GM12891 (cell line): ENCODE data around the gene GRIN2A.

Source experiments
- DNase-seq: peaks from one replicate; pipeline ENCODE4 v3.0.0; 2011; ENCODE audit warnings: low spot score; ENCODE audit not compliant: insufficient read length
- FAIRE-seq: peaks from 2 replicates; lab custom pipeline; 2011; peaks lifted over from hg19 to GRCh38; lab: Jason Lieb, UNC
- PAX5 ChIP-seq: IDR thresholded peaks from 2 replicates; pipeline ENCODE4 v1.6.1; 2011; ENCODE audit warnings: low read length, moderate library complexity, mild to moderate bottlenecking; ENCODE audit not compliant: insufficient read depth, severe bottlenecking
- POLR2A ChIP-seq: IDR thresholded peaks from 2 replicates; pipeline ENCODE4 v1.6.1; 2011; ENCODE audit warnings: low read depth, low read length, control low read depth
- POLR2AphosphoS5 ChIP-seq: IDR thresholded peaks from 2 replicates; pipeline ENCODE4 v1.6.1; 2011; ENCODE audit warnings: low read depth, low read length, control low read depth
- POU2F2 ChIP-seq: IDR thresholded peaks from 2 replicates; pipeline ENCODE4 v1.6.1; 2011; ENCODE audit warnings: low read depth, mild to moderate bottlenecking, control low read depth, low read length, moderate library complexity
- SPI1 ChIP-seq: IDR thresholded peaks from 2 replicates; pipeline ENCODE4 v1.6.1; 2011; ENCODE audit warnings: low read depth, low read length, control low read depth
- TAF1 ChIP-seq: IDR thresholded peaks from 2 replicates; pipeline ENCODE4 v1.6.1; 2011; ENCODE audit warnings: low read depth, low read length, control low read depth

The GRIN2A gene

DNA sequence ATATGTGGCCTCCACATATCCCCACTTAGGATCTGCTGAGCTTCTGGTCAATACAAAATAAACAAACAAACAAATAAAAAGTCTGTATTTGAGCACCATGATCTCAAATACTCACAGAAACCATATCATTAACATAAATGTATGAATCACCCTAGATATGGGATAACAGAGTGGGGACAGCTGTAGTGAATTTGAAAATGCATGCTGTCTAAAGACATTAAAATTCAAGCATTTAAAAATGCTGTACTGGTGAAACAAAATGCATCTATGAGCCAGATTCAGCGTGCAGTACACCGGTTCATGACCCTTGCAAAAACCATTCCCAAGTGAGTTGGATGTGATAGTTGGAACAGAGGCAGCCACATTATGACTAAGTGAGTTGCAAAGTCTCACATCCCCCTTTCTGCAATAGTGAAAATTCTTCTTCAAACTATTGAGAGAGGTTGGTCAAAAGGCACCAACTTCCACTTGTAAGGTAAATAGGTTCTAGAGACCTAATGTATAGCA lies 12.3 kb downstream of the GRIN2A start:
- TF ChIP-seq PAX5 (no peak), POLR2AphosphoS5 (no peak), POU2F2 (no peak), TAF1 (no peak), SPI1 (no peak), POLR2A (no peak)
- DNase-seq = no peak
- no peak for FAIRE-seq

- TF ChIP-seq SPI1 (no peak), POLR2AphosphoS5 (no peak), PAX5 (no peak), POU2F2 (no peak), POLR2A (no peak), TAF1 (no peak)
- DNase-seq (no peak), FAIRE-seq (no peak)
These were observed 13.2 kb downstream of the GRIN2A start for GRCh38 chr16:10169031-10169430.

GRCh38 chr16:10168258-10168657 lies 14.0 kb downstream of the GRIN2A start:
- no peak for FAIRE-seq
- TF ChIP-seq POU2F2 (no peak), POLR2AphosphoS5 (no peak), POLR2A (no peak), TAF1 (no peak), SPI1 (no peak), PAX5 (no peak)
- no peak for DNase-seq

GRCh38 chr16:10165643-10166042 lies 16.6 kb downstream of the GRIN2A start:
- no peak for DNase-seq
- TF ChIP-seq TAF1 (no peak), SPI1 (no peak), POU2F2 (no peak), POLR2A (no peak), PAX5 (no peak), POLR2AphosphoS5 (no peak)
- no peak for FAIRE-seq

GRCh38 chr16:10162981-10163380 lies 19.2 kb downstream of the GRIN2A start:
- DNase-seq (no peak), FAIRE-seq (no peak)
- no peak for TF ChIP-seq SPI1
- no peak for TF ChIP-seq POLR2AphosphoS5
- TF ChIP-seq POU2F2 = no peak

- no peak for FAIRE-seq
- TF ChIP-seq PAX5 (no peak), TAF1 (no peak), POLR2A (no peak), SPI1 (no peak), POLR2AphosphoS5 (no peak)
- no peak for DNase-seq
These were observed 26.1 kb downstream of the GRIN2A start for GRCh38 chr16:10156099-10156498.

DNA sequence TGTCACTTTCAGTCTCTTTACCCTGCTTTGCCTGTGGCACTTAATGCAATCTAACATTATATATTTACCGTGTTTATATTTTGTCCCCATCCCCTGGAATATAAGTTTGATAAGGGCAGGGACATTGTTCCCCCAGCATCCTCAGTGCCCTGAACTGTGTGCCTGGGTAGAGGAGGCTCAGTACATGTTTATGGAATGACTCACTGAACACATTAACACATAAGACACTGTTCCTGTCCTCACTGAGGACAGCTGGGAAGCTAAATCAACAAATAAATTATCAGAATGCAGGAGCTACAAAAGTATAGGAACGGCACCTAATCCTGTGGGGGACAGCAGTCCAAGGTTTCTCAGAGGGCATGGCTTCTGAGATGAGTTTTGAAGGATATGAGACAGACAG lies 27.8 kb downstream of the GRIN2A start:
- DNase-seq (no peak), FAIRE-seq (no peak)
- TF ChIP-seq TAF1 (no peak), POU2F2 (no peak), SPI1 (no peak), PAX5 (no peak), POLR2A (no peak), POLR2AphosphoS5 (no peak)

GRCh38 chr16:10153985-10154384 lies 28.2 kb downstream of the GRIN2A start:
- FAIRE-seq (no peak), DNase-seq (no peak)
- TF ChIP-seq POU2F2 = no peak
- no peak for TF ChIP-seq POLR2A
- TF ChIP-seq SPI1 = no peak
- TF ChIP-seq POLR2AphosphoS5 = no peak

DNA sequence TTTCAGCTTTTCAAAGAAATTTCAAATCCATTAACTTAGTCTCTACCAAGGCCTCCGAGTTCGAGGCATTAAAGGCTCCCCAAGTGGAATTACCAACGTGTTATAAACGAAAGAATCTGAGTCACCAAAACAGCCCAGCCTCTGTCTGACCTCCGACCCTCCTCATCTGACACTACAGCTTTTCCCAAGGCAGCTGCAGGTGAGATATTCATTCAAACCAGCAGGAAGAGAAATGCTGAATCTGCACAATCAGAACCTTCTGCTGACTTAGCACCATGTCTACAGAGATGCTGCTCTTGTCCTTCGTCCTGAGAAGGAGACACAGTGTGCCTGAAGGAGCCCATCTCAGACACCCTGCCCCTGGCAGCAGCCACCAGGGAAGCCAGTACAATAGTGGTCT lies 30.5 kb downstream of the GRIN2A start:
- FAIRE-seq (no peak), DNase-seq (no peak)
- TF ChIP-seq POU2F2 (no peak), POLR2A (no peak), POLR2AphosphoS5 (no peak), PAX5 (no peak), SPI1 (no peak), TAF1 (no peak)

DNA sequence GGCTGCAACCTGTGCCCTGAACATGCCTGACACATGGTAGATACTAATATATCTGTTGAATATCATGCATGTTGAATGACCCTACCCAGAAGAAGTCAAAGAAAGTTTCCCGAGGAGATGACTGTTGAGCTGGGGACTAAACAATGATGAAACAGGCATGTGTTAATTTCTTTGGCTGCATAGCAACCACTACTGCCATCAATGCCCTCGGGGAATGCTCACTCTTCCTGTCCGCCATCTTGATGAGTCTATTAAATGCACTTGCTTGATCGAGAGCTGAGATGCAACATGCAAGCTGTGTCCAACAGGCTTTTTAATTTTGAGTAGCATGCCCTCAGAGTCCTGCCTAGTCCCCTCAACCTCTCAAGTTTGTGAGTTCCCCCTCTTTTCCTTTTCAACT lies 31.3 kb downstream of the GRIN2A start:
- TF ChIP-seq SPI1 = no peak
- TF ChIP-seq POLR2A = no peak
- no peak for TF ChIP-seq PAX5
- TF ChIP-seq POU2F2 = no peak
- TF ChIP-seq TAF1 = no peak
- TF ChIP-seq POLR2AphosphoS5 = no peak
- FAIRE-seq = no peak
- DNase-seq = no peak

DNA sequence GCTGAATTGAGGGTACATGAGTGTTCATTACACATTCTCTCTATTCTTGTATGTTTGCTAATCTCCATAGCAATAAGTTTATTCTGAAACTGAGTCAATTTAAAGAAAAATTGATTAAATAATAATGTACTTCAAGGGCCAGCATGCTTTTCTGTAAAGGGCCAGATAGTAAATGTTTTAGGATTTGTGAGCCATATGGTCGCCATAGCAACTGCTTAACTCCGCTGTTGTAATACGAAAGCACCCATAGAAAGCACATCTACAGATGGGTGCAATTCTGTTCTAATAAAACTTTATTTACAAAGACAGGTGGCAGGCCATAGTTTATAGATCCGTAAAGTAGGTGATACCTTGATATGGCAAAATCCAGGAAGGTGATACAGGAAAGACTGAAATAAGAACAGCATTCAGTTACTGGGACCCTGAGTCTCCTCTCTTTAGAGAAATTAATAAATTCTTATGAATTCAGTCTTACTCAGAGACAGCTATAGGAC lies 36.6 kb downstream of the GRIN2A start:
- DNase-seq (no peak), FAIRE-seq (no peak)
- no peak for TF ChIP-seq TAF1

GRCh38 chr16:10141671-10142070 lies 40.6 kb downstream of the GRIN2A start:
- DNase-seq (no peak), FAIRE-seq (no peak)
- TF ChIP-seq POU2F2 (no peak), POLR2A (no peak), TAF1 (no peak), SPI1 (no peak), POLR2AphosphoS5 (no peak), PAX5 (no peak)
